Motor neuron (in vitro differentiated cells): ENCODE measurements around the gene UMODL1. TPM values are rescaled to one million over a fixed set of nuclear protein-coding genes. Genes with fewer than 3 reads are reported as not detected.

Source experiments
- ATAC-seq, 8 experiments: fragments of 200-7000 bp; cut with Tn5 transposase; replicated peaks in 6 of 8; 2 replicates each; pipeline ENCODE4 v1.8.0; 2021; ENCODE audit warnings: mild to moderate bottlenecking in 8 of 8, moderate library complexity in 8 of 8
- H3K27ac ChIP-seq, 2 donors: fragments of 250-450 bp; sonication (Bioruptor Pico); 2 replicates each; pipeline ENCODE4 v1.9.0; 2021; ENCODE audit warnings: antibody characterized with exemption in 2 of 2, mild to moderate bottlenecking in 2 of 2, moderate library complexity in 1 of 2
- H3K4me1 ChIP-seq, 2 donors: fragments of 250-450 bp; sonication (Bioruptor Pico); replicated peaks in 1 of 2; 2 replicates each; pipeline ENCODE4 v1.6.1; 2021; ENCODE audit warnings: antibody characterized with exemption in 2 of 2, mild to moderate bottlenecking in 2 of 2, moderate library complexity in 1 of 2
- H3K4me3 ChIP-seq, 5 donors: fragments of 250-450 bp; sonication (Bioruptor Pico); 2 replicates each; pipeline ENCODE4 v1.9.0; 2021; ENCODE audit warnings: antibody characterized with exemption in 5 of 5, mild to moderate bottlenecking in 5 of 5, moderate library complexity in 4 of 5
- WGBS, 10 experiments: fragments of 450-650 bp; shearing (Covaris generic); methylation state at CpG; one replicate each; pipeline ENCODE4 v1.0.0; 2022; 5-methylcytosine and 5-hydroxymethylcytosine counted together
- in situ Hi-C, 9 experiments: fragments of 400-800 bp; cut with MboI; loops; one replicate each; pipeline ENCODE4 v1.15.0; 2021; ENCODE audit warnings: low sequenced_read_pairs in 9 of 9, low pct_unique_long_range_greater_than_20kb in 2 of 9; ENCODE audit not compliant: unreplicated experiment in 9 of 9
- total RNA-seq, 8 experiments: library from RNA; unstranded; fragments of 300-600 nt; gene quantifications; 2 replicates each; pipeline versions ENCODE4 v1.2.3 to v1.2.4, GENCODE V29; 2022

UMODL1 gene
- total RNA-seq, result under 1 TPM in 7 of 8 experiments, not detected in 1; 0.09 to 0.95 (median 0.31) TPM

GRCh38 chr21:42071146-42071737, at the start of gene UMODL1:
TSS of gene UMODL1 (plus strand) at chr21:42071317. CDS start at chr21:42071317, 0 bp downstream.
- no peak within 1 kb of the TSS for H3K27ac ChIP-seq

GRCh38 chr21:42021371-42022090, 49.6 kb upstream of the UMODL1 start:
- Histone ChIP-seq H3K4me3 (no peak overlapping the region), H3K27ac (peak overlapping the region; percentile 57 to 62), H3K4me1 (peaks cover 42 to 44% of the 10 kb centered on the region in 2 donors)
- peak in 5 of 8 experiments; percentile 80 to 85 (median 83) for ATAC-seq
- WGBS, 10 experiments, result 15 to 72% (median 39%) methylated on average over 2 to 12 of the region's 20 CpGs; no CpG with 5 or more reads in 3 of the 10 experiments
- in situ Hi-C loops, result loop anchor here in 1 of 9 experiments (25.0 kb wide), 1 partner anchor 91 kb away; no protein-coding TSS in a partner anchor

More at GRCh38 chr21:42071146-42071737, at the start of gene UMODL1:
- Histone ChIP-seq H3K4me1 (peaks cover 6 to 20% of the 10 kb centered on the region in 2 donors), H3K4me3 (no peak within 1 kb of the TSS)
- WGBS, 10 experiments, result 87 to 97% (median 90%) methylated on average over 2 to 9 of the region's 13 CpGs; no CpG with 5 or more reads in 7 of the 10 experiments
- in situ Hi-C loops, result no loop called here
- peak in 1 of 8 experiments; percentile 12 for ATAC-seq

GRCh38 chr21:42022091-42022430, 49.1 kb upstream of the UMODL1 start:
- ATAC-seq, result no peak
- Histone ChIP-seq H3K4me1 (peaks cover 45 to 46% of the 10 kb centered on the region in 2 donors), H3K4me3 (no peak overlapping the region), H3K27ac (peak overlapping the region; percentile 57 to 62)
- 40 to 80% methylated on average over 1 of the region's 12 CpGs; no CpG with 5 or more reads in 8 of the 10 experiments for WGBS, 10 experiments
- in situ Hi-C loops, result loop anchor here in 1 of 9 experiments (25.0 kb wide), 1 partner anchor 90 kb away; no protein-coding TSS in a partner anchor

DNA sequence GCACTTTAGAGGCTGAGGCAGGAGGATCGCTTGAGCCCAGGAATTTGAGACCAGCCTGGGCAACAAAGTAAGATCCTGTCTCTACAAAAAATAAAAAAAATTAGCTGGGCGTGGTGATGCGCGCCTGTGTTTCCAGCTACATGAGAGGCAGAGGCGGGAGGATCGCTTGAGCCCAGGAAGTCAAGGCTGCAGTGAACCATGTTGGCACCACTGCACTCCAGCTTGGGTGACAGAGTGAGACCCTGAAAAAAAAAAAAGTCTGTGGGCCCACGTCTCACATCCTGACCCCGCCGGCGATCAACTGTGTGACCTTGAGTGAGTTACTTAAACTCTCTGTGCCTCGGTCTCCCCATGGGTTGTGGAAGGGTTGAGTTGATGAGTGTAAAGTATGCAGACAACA, 48.2 kb upstream of the UMODL1 start:
- no peak overlapping the region for H3K4me3 ChIP-seq
- no peak overlapping the region for H3K27ac ChIP-seq
- in situ Hi-C loops, result loop anchor here in 1 of 9 experiments (25.0 kb wide), 1 partner anchor 89 kb away; no protein-coding TSS in a partner anchor
- H3K4me1 ChIP-seq, result peaks cover 49 to 51% of the 10 kb centered on the region in 2 donors
- 94 to 100% (median 96%) methylated on average over 4 to 11 of the region's 11 CpGs; no CpG with 5 or more reads in 5 of the 10 experiments for WGBS, 10 experiments
- ATAC-seq, result no peak

- peak overlapping the region; percentile 68 to 70 for H3K27ac ChIP-seq
- 28 to 100% (median 73%) methylated on average over 2 to 10 of the region's 12 CpGs; no CpG with 5 or more reads in 1 of the 10 experiments for WGBS, 10 experiments
Observed at GRCh38 chr21:42025376-42026081, 45.6 kb upstream of the UMODL1 start.

DNA sequence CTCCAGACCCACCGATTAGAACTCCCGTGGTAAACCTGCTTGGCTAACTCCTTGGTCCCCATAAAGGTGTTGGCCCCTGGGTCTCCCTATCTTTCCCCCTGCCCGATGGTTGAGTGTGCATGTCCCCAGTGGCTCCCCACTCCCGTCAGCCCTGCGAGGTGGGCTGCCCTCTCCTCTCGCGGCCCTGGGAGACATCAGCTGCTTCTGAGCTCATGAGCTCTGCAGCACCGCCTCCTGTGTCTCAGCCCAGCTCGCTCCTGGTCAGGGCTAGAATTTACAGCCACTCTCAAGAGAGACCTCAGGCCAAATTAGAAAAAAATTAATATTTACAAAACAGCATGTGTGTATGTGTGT, 45.1 kb upstream of the UMODL1 start:
- H3K4me3 ChIP-seq, result no peak overlapping the region
- 12 to 100% (median 60%) methylated on average over 1 to 3 of the region's 9 CpGs; no CpG with 5 or more reads in 7 of the 10 experiments for WGBS, 10 experiments
- in situ Hi-C loops, result no loop called here
- H3K27ac ChIP-seq, result peak overlapping the region; percentile 68 to 70
- peaks cover 47 to 50% of the 10 kb centered on the region in 2 donors for H3K4me1 ChIP-seq
- ATAC-seq, result peak in 7 of 8 experiments; percentile 7 to 85 (median 75)

More at GRCh38 chr21:42025376-42026081, 45.6 kb upstream of the UMODL1 start:
- ATAC-seq, result peak in 2 of 8 experiments; percentile 85 to 97
- peaks cover 52 to 54% of the 10 kb centered on the region in 2 donors for H3K4me1 ChIP-seq
- no peak overlapping the region for H3K4me3 ChIP-seq
- in situ Hi-C loops, result no loop called here

DNA sequence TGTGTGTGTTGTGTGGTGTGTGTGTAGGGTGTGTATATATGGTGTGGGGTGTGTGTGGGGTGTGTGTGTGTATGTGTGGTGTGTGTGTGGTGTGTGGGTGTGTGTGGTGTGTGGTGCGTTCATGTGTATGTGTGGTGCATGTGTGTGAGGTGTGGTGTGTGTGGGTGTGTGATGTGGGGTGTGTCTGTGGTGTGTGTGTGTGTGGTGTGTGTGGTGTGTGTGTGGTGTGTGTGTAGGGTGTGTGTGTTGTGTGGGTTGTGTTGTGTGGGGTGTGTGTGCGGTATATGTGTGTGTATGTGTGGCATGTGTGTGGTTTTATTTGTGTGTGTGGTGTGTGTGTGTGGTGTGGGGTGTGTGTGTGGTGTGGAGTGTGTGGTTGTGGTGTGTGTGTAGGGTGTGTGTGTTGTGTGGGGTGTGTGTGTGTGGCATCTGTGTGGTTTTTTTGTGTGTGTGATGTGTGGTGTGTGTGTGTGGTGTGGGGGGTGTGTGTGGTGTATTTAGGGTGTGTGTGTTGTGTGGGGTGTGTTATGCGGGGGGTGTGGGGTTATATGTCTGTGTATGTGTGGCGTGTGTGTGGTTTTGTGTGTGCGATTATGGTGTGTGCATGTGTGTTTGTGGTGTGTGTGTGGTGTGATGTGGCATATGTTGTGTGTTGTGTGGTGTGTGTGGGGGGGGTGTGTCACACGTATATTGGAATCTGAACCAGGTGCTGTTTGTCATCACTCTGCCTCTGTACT, 43.9 kb upstream of the UMODL1 start:
- no peak overlapping the region for H3K4me3 ChIP-seq
- H3K4me1 ChIP-seq, result peaks cover 35 to 38% of the 10 kb centered on the region in 2 donors
- H3K27ac ChIP-seq, result no peak overlapping the region
- in situ Hi-C loops, result no loop called here
- 40 to 100% (median 80%) methylated on average over 1 of the region's 6 CpGs; no CpG with 5 or more reads in 5 of the 10 experiments for WGBS, 10 experiments
- no peak for ATAC-seq

DNA sequence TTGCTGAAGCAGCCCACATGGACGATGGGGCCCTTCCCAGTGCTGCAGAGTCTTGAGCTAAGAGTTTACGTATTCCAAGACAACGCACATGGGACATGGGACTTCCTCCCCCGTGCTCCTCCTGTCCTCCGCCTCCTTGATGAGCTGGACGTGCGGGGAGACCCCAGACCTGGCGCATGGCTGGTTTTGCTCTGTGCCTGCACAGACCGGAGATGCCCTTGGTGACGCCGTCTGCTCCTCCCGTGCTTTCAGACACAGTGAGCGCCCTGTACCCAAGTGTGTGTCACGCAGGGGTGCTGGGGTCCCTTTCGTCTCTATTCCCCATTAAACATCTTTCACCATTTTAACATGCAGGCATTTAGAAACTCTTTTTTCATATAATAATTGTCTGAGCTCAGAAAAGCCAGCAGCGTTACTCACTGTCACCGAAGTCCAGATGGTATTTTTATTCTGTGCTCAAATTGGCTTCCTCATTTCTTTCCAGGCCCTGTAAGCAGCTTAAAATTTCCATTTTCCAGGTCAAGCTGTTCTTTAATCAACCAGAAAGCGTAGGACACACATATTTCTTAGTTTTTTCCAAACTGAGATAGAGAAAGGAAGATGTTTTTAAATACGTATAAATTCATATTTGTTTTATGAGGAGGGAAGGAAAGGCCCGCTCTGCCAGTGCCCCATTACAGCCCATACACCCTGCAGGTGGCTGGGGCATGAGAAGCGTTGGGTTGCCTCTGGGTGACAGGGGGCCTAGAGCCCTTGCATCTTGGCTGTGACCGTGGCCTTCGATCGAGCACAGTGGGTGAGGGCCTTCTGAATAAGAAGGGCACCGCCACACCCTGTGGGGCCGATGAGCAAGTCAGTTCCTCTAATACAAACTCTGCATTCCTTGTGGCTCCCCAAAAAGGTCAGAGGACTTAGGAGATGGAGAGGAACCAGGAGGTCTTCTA, 43.0 kb upstream of the UMODL1 start:
- Histone ChIP-seq H3K27ac (no peak overlapping the region), H3K4me1 (peaks cover 31% of the 10 kb centered on the region in 2 donors), H3K4me3 (no peak overlapping the region)
- in situ Hi-C loops, result no loop called here
- ATAC-seq, result peak in 5 of 8 experiments; percentile 1 to 24 (median 11)
- WGBS, 10 experiments, result 27 to 95% (median 83%) methylated on average over 1 to 19 of the region's 26 CpGs; no CpG with 5 or more reads in 3 of the 10 experiments

GRCh38 chr21:42028766-42029425, 42.2 kb upstream of the UMODL1 start:
- ATAC-seq, result peak in 3 of 8 experiments; percentile 32 to 87 (median 73)
- in situ Hi-C loops, result no loop called here
- WGBS, 10 experiments, result 0 to 100% (median 81%) methylated on average over 1 to 6 of the region's 9 CpGs; no CpG with 5 or more reads in 5 of the 10 experiments
- Histone ChIP-seq H3K4me1 (peaks cover 31% of the 10 kb centered on the region in 2 donors), H3K27ac (no peak overlapping the region), H3K4me3 (no peak overlapping the region)

- no peak overlapping the region for H3K4me3 ChIP-seq
- WGBS, 10 experiments, result 60 to 93% (median 84%) methylated on average over 2 to 4 of the region's 4 CpGs; no CpG with 5 or more reads in 5 of the 10 experiments
- ATAC-seq, result no peak
- peaks cover 22% of the 10 kb centered on the region in 2 donors for H3K4me1 ChIP-seq
- in situ Hi-C loops, result no loop called here
- H3K27ac ChIP-seq, result no peak overlapping the region
Observed at GRCh38 chr21:42030311-42030710, 40.8 kb upstream of the UMODL1 start.

GRCh38 chr21:42031241-42031640, 39.9 kb upstream of the UMODL1 start:
- Histone ChIP-seq H3K27ac (no peak overlapping the region), H3K4me1 (peaks cover 13% of the 10 kb centered on the region in 2 donors), H3K4me3 (no peak overlapping the region)
- ATAC-seq, result no peak
- in situ Hi-C loops, result no loop called here
- WGBS, 10 experiments, result 63 to 100% (median 75%) methylated on average over 1 to 6 of the region's 9 CpGs; no CpG with 5 or more reads in 3 of the 10 experiments
